HG02884 (cell line): Measurements from ENCODE around the gene SELPLG.
A peak's percentile ranks its signal among the peaks of the same experiment; 100 is the strongest.
"Not testable (repeated sequence)": the region's sequence is repeated elsewhere in the genome, so short reads cannot be mapped to it uniquely, and the experiment has no call there.

ENCODE experiments used
- ATAC-seq: cut with Tn5 transposase; IDR thresholded peaks from one replicate; pipeline ENCODE4 v1.9.1; 2021; ENCODE audit warnings: mild to moderate bottlenecking, moderate library complexity; ENCODE audit not compliant: unreplicated experiment

Gene SELPLG

GRCh38 chr12:108575199-108575912, 58.3 kb downstream of the SELPLG start:
- ATAC-seq: no peak

- not testable (repeated sequence) for ATAC-seq
Measured at GRCh38 chr12:108574276-108574675, 59.4 kb downstream of the SELPLG start.

- ATAC-seq: peak; percentile 43
Measured at GRCh38 chr12:108573317-108573716, 60.4 kb downstream of the SELPLG start.

- ATAC-seq: no peak
Measured at GRCh38 chr12:108572166-108572790, 61.4 kb downstream of the SELPLG start.
